WTC11 (cell line): ENCODE data around the gene RTEL1. TPM values are rescaled to one million over a fixed set of nuclear protein-coding genes. Genes with fewer than 3 reads are reported as not detected.

ENCODE experiments used
- ATAC-seq: fragments of 200-7000 bp; cut with Tn5 transposase; 2 replicates; pipeline ENCODE4 v1.10.0; 2021; ENCODE audit warnings: mild to moderate bottlenecking, moderate library complexity
- CTCF ChIA-PET: fragments of 300-600 bp; sonication (Branson Sonifier 250); formaldehyde crosslinking; loops from one replicate; lab custom pipeline; 2021; ENCODE audit warnings: antibody characterized with exemption; lab: Charles Lee
- POLR2A ChIA-PET: fragments of 350-600 bp; sonication (Branson Sonifier 250); formaldehyde crosslinking; loops from one replicate; lab custom pipeline; 2021; ENCODE audit warnings: antibody characterized with exemption; lab: Charles Lee
- DNase-seq: peaks from one replicate; pipeline ENCODE4 v3.0.0; 2021; ENCODE audit warnings: low spot score
- H3K27ac Mint-ChIP-seq: 2 replicates; pipeline ENCODE4 v1.8.0; 2021; ENCODE audit warnings: mixed read lengths
- H3K27me3 Mint-ChIP-seq: 2 replicates; pipeline ENCODE4 v1.8.0; 2021; ENCODE audit warnings: low read depth, mild to moderate bottlenecking, moderate library complexity, mixed read lengths
- H3K36me3 Mint-ChIP-seq: 2 replicates; pipeline ENCODE4 v1.8.0; 2021; ENCODE audit warnings: mixed read lengths
- H3K4me1 Mint-ChIP-seq: 2 replicates; pipeline ENCODE4 v1.8.0; 2022; ENCODE audit warnings: mixed read lengths
- H3K4me3 Mint-ChIP-seq: 2 replicates; pipeline ENCODE4 v1.8.0; 2021; ENCODE audit warnings: mild to moderate bottlenecking, moderate library complexity, mixed read lengths
- H3K9me3 Mint-ChIP-seq: 2 replicates; pipeline ENCODE4 v1.8.0; 2021; ENCODE audit warnings: mixed read lengths
- AR ChIP-seq: fragments of 250-450 bp; sonication (Bioruptor Pico); IDR thresholded peaks from 2 replicates; pipeline ENCODE4 v1.9.0; 2021; ENCODE audit warnings: mild to moderate bottlenecking
- CREB1 ChIP-seq: sonication (generic); formaldehyde crosslinking; IDR thresholded peaks from 2 replicates; pipeline ENCODE4 v1.8.0; 2023; ENCODE audit warnings: mild to moderate bottlenecking, missing genetic modification reagents
- E2F1 ChIP-seq: sonication (generic); formaldehyde crosslinking; IDR thresholded peaks from 2 replicates; pipeline ENCODE4 v1.8.0; 2022; ENCODE audit warnings: mild to moderate bottlenecking, missing genetic modification reagents
- E2F5 ChIP-seq: sonication (generic); formaldehyde crosslinking; IDR thresholded peaks from 2 replicates; pipeline ENCODE4 v1.8.1; 2022; ENCODE audit warnings: mild to moderate bottlenecking, moderate library complexity, missing genetic modification reagents
- EMX1 ChIP-seq: fragments of 250-450 bp; sonication (Bioruptor Pico); IDR thresholded peaks from 2 replicates; pipeline ENCODE4 v1.8.0; 2021; ENCODE audit warnings: mild to moderate bottlenecking
- ESRRA ChIP-seq: sonication (generic); formaldehyde crosslinking; IDR thresholded peaks from 2 replicates; pipeline ENCODE4 v1.8.1; 2022; ENCODE audit warnings: mild to moderate bottlenecking, missing genetic modification reagents, borderline replicate concordance
- JAZF1 ChIP-seq: fragments of 250-450 bp; sonication (Bioruptor Pico); IDR thresholded peaks from 2 replicates; pipeline ENCODE4 v1.9.0; 2021; ENCODE audit warnings: moderate library complexity, mild to moderate bottlenecking, inconsistent platforms
- NFE2L1 ChIP-seq: sonication (generic); formaldehyde crosslinking; IDR thresholded peaks from 2 replicates; pipeline ENCODE4 v1.8.1; 2023; ENCODE audit warnings: missing genetic modification reagents
- NR3C1 ChIP-seq: sonication (generic); formaldehyde crosslinking; conservative IDR thresholded peaks from 2 replicates; pipeline ENCODE4 v1.8.1; 2023; ENCODE audit warnings: low read depth, mild to moderate bottlenecking, missing genetic modification reagents
- SP1 ChIP-seq: sonication (generic); formaldehyde crosslinking; conservative IDR thresholded peaks from 2 replicates; pipeline ENCODE4 v1.8.1; 2022; ENCODE audit warnings: missing genetic modification reagents
- TCF7 ChIP-seq: sonication (generic); formaldehyde crosslinking; IDR thresholded peaks from 2 replicates; pipeline ENCODE4 v1.8.0; 2022; ENCODE audit warnings: mild to moderate bottlenecking, low read depth, missing genetic modification reagents, moderate library complexity
- ZMAT4 ChIP-seq: fragments of 250-450 bp; sonication (Bioruptor Pico); IDR thresholded peaks from 2 replicates; pipeline ENCODE4 v1.9.0; 2021; ENCODE audit warnings: mild to moderate bottlenecking
- ZNF138 ChIP-seq: sonication (generic); formaldehyde crosslinking; conservative IDR thresholded peaks from 2 replicates; pipeline ENCODE4 v1.8.1; 2022; ENCODE audit warnings: mild to moderate bottlenecking, moderate library complexity, missing genetic modification reagents
- ZNF232 ChIP-seq: sonication (generic); formaldehyde crosslinking; IDR thresholded peaks from 2 replicates; pipeline ENCODE4 v1.8.0; 2022; ENCODE audit warnings: mild to moderate bottlenecking, missing genetic modification reagents
- ZNF317 ChIP-seq: sonication (generic); formaldehyde crosslinking; IDR thresholded peaks from 2 replicates; pipeline ENCODE4 v1.8.1; 2023; ENCODE audit warnings: low read depth, mild to moderate bottlenecking, moderate library complexity, missing genetic modification reagents, borderline replicate concordance
- ZNF416 ChIP-seq: fragments of 250-450 bp; sonication (Bioruptor Pico); IDR thresholded peaks from 2 replicates; pipeline ENCODE4 v1.9.0; 2021; ENCODE audit warnings: mild to moderate bottlenecking, inconsistent platforms
- ZNF425 ChIP-seq: fragments of 250-450 bp; sonication (Bioruptor Pico); conservative IDR thresholded peaks from 2 replicates; pipeline ENCODE4 v1.9.0; 2021; ENCODE audit warnings: mild to moderate bottlenecking
- ZNF512 ChIP-seq: sonication (generic); formaldehyde crosslinking; IDR thresholded peaks from 2 replicates; pipeline ENCODE4 v1.8.1; 2022; ENCODE audit warnings: missing genetic modification reagents, borderline replicate concordance
- ZNF532 ChIP-seq: fragments of 250-450 bp; sonication (Bioruptor Pico); IDR thresholded peaks from 2 replicates; pipeline ENCODE4 v1.9.0; 2021; ENCODE audit warnings: mild to moderate bottlenecking, borderline replicate concordance
- total RNA-seq: library from RNA; stranded (reverse); gene quantifications from 3 replicates; pipeline ENCODE4 v1.2.3, GENCODE V29; 2021

The RTEL1 gene
- total RNA-seq, 1 experiment from 2014 or later = 44.9 TPM

GRCh38 chr20:63697868-63698545 lies 39.9 kb downstream of the RTEL1 start (continued):
- TF ChIP-seq TCF7 (CRISPR knock-in tag) (no peak), SP1 (no peak), ZNF416 (CRISPR knock-in tag) (no peak), ZNF317 (no peak), EMX1 (CRISPR knock-in tag) (no peak), ZNF232 (CRISPR knock-in tag) (no peak)
- TF ChIP-seq, all 79 proteins: peak for 0

GRCh38 chr20:63698739-63699465 lies 40.8 kb downstream of the RTEL1 start:
- peaks cover 7% of the 10 kb centered on the region for H3K4me1 Mint-ChIP-seq
- H3K36me3 Mint-ChIP-seq = peaks cover 3% of the 10 kb centered on the region
- ChIA-PET CTCF (interaction anchor here (1.3 to 3.4 kb wide), 3 partner anchors 57 to 161 kb away, joined by 3 to 19 read pairs (median 14); partner anchors contain the start of genes PTK6 and SRMS), POLR2A (interaction anchor here (0.8 kb wide), 1 partner anchor 43 kb away, joined by 3 read pairs; no protein-coding TSS in a partner anchor)
- H3K27ac Mint-ChIP-seq = no peak overlapping the region
- ATAC-seq (no peak), DNase-seq (no peak)
- TF ChIP-seq AR (CRISPR knock-in tag) (no peak), ESRRA (no peak), JAZF1 (no peak), E2F5 (CRISPR knock-in tag) (no peak), ZNF138 (no peak), CREB1 (CRISPR knock-in tag) (no peak), E2F1 (CRISPR knock-in tag) (no peak), NFE2L1 (CRISPR knock-in tag) (no peak), ZNF317 (no peak), ZNF425 (CRISPR knock-in tag) (no peak), ZNF512 (CRISPR knock-in tag) (no peak), ZMAT4 (CRISPR knock-in tag) (no peak), ZNF532 (CRISPR knock-in tag) (no peak), NR3C1 (CRISPR knock-in tag) (no peak)
- H3K4me3 Mint-ChIP-seq = no peak overlapping the region
- H3K27me3 Mint-ChIP-seq = no peaks in the 10 kb centered on the region
- H3K9me3 Mint-ChIP-seq = no peaks in the 10 kb centered on the region
